Measurements from ENCODE around the gene PREB. TPM values are rescaled to one million over a fixed set of nuclear protein-coding genes. Genes with fewer than 3 reads are reported as not detected.

Gene PREB
- total and polyA plus RNA-seq, 2 donors (not counting 3 experiments of a cell fraction or from before 2014, with no cell fraction given), result 47.2 to 73.3 TPM

DNA sequence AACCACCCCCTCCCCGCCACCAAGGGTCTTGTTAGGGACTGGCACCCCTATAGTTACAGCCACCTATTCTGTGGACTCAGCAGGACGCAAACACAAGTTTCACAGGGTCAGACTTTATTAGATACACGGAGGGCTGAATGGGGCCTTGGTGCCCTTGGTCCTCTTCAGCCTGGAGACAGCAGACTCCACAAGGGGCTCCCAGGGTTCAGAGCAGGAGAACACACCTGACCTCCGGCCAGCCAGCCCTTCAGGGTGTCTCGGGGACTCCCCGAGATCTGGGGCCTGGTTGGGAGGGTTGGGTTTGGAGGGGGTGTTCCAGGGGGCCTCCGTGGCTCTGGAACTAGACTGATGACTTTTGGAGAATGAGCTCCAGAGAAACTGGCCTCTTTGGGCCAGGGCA, 2.3 kb upstream of the PREB start:
- DNase-seq (ENCODE audit: low read depth, low spot score) (no peak), FAIRE-seq (no peak)
- peaks cover 10% of the 10 kb centered on the region for H3K4me1 ChIP-seq (ENCODE audit: control insufficient read depth, extremely low read depth, insufficient read depth, low read length)
- no peak overlapping the region for H3K4me2 ChIP-seq (ENCODE audit: insufficient read depth, low read length)
- no peak overlapping the region for H3K4me3 ChIP-seq (replicated peaks in 1 of 3; ENCODE audit: insufficient read depth in 1 of 3, low read depth in 1 of 3, low read length in 3 of 3)
- intact Hi-C loops (cut with micrococcal nuclease), result no loop called here
- H3K79me2 ChIP-seq (ENCODE audit: control insufficient read depth, insufficient read depth, low read length), result peaks cover 18% of the 10 kb centered on the region
- BruUV-seq (replicated peaks), result no TSS peak
- no peak overlapping the region for H3K9ac ChIP-seq (replicated peaks; ENCODE audit: extremely low read depth, insufficient read depth, low read length)
- no peak overlapping the region for H2AFZ ChIP-seq (ENCODE audit: low read depth, low read length)
- peaks cover 4 to 11% of the 10 kb centered on the region in 2 experiments for H3K36me3 ChIP-seq (ENCODE audit: control insufficient read depth in 2 of 2, extremely low read depth in 1 of 2, insufficient read depth in 2 of 2, low read length in 2 of 2)
- H4K20me1 ChIP-seq (replicated peaks; ENCODE audit: control insufficient read depth, extremely low read depth, insufficient read depth, low read length), result no peaks in the 10 kb centered on the region
- H3K9me3 ChIP-seq (replicated peaks; ENCODE audit: control insufficient read depth, insufficient read depth, low read length), result no peaks in the 10 kb centered on the region
- no peaks in the 10 kb centered on the region for H3K9me1 ChIP-seq (replicated peaks; ENCODE audit: control insufficient read depth, extremely low read depth, insufficient read depth, low read length)
- POLR2A ChIA-PET, result interaction anchor here (0.7 kb wide), 1 partner anchor 12 kb away, joined by 9 read pairs; no protein-coding TSS in a partner anchor
- dilution Hi-C loops (cut with MboI; ENCODE audit: extremely low pct_ligation_motif_present, low sequenced_read_pairs), result no loop called here
- H3K27me3 ChIP-seq (ENCODE audit: control insufficient read depth in 2 of 2, insufficient read depth in 2 of 2, low read length in 2 of 2), result no peaks in the 10 kb centered on the region
- H3K27ac ChIP-seq (ENCODE audit: insufficient read depth, low read depth, low read length), result no peak overlapping the region
- CTCF ChIA-PET, result interaction anchor here (0.5 to 1.4 kb wide), 3 partner anchors 12 to 382 kb away, joined by 3 to 4 read pairs (median 3); partner anchors contain the start of gene TCF23
- TF ChIP-seq, protein P1, sequence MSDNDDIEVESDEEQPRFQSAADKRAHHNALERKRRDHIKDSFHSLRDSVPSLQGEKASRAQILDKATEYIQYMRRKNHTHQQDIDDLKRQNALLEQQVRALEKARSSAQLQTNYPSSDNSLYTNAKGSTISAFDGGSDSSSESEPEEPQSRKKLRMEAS (IDR thresholded peaks at IDR 0.05; ENCODE audit: insufficient read depth, insufficient read length), result no peak
- TF ChIP-seq FOS (IDR thresholded peaks at IDR 0.05; ENCODE audit: borderline replicate concordance, insufficient read depth, low read length), result no peak
- TF ChIP-seq, protein P2, sequence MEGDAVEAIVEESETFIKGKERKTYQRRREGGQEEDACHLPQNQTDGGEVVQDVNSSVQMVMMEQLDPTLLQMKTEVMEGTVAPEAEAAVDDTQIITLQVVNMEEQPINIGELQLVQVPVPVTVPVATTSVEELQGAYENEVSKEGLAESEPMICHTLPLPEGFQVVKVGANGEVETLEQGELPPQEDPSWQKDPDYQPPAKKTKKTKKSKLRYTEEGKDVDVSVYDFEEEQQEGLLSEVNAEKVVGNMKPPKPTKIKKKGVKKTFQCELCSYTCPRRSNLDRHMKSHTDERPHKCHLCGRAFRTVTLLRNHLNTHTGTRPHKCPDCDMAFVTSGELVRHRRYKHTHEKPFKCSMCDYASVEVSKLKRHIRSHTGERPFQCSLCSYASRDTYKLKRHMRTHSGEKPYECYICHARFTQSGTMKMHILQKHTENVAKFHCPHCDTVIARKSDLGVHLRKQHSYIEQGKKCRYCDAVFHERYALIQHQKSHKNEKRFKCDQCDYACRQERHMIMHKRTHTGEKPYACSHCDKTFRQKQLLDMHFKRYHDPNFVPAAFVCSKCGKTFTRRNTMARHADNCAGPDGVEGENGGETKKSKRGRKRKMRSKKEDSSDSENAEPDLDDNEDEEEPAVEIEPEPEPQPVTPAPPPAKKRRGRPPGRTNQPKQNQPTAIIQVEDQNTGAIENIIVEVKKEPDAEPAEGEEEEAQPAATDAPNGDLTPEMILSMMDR (IDR thresholded peaks at IDR 0.05; ENCODE audit: extremely low read depth in 1 of 2, insufficient read depth in 1 of 2, low read depth in 1 of 2, low read length in 2 of 2), result no peak
- no peak for TF ChIP-seq MYC (IDR thresholded peaks at IDR 0.05; ENCODE audit: low read depth, low read length)
- no peak for TF ChIP-seq POLR2A (IDR thresholded peaks at IDR 0.05; ENCODE audit: low read depth, low read length)
- TF ChIP-seq JUN (IDR thresholded peaks at IDR 0.05; ENCODE audit: borderline replicate concordance, insufficient read depth, insufficient read length, low read depth), result no peak
- no peak for TF ChIP-seq EZH2 (IDR thresholded peaks at IDR 0.05; ENCODE audit: borderline replicate concordance, low read depth, low read length, severe bottlenecking)
